HL-60 (cell line): ENCODE results near the gene ALDH7A1.

Experiments used
- CTCF ChIP-seq: IDR thresholded peaks from one replicate; pipeline ENCODE4 v1.5.1; 2011; ENCODE audit warnings: low read length, control low read depth, inconsistent platforms; ENCODE audit not compliant: insufficient read depth
- POLR2AphosphoS5 ChIP-seq: IDR thresholded peaks from 2 replicates; pipeline ENCODE4 v1.6.1; 2012; ENCODE audit warnings: low read depth
- SPI1 ChIP-seq: IDR thresholded peaks from 2 replicates; pipeline ENCODE4 v1.6.1; 2012; ENCODE audit warnings: low read depth, mild to moderate bottlenecking, borderline replicate concordance

GRCh38 chr5:126540631-126541030, 54.4 kb downstream of the ALDH7A1 start:
- TF ChIP-seq CTCF (no peak), POLR2AphosphoS5 (no peak), SPI1 (no peak)
